HG02870 (cell line): ENCODE results near the gene ABHD2.
"Not testable (repeated sequence)": the region's sequence is repeated elsewhere in the genome, so short reads cannot be mapped to it uniquely, and the experiment has no call there.

Experiments
- ATAC-seq: cut with Tn5 transposase; IDR thresholded peaks from one replicate; pipeline ENCODE4 v1.9.1; 2021; ENCODE audit warnings: mild to moderate bottlenecking, moderate library complexity; ENCODE audit not compliant: unreplicated experiment

The ABHD2 gene

GRCh38 chr15:89119489-89120478 lies 31.5 kb downstream of the ABHD2 start:
- ATAC-seq, result no peak

DNA sequence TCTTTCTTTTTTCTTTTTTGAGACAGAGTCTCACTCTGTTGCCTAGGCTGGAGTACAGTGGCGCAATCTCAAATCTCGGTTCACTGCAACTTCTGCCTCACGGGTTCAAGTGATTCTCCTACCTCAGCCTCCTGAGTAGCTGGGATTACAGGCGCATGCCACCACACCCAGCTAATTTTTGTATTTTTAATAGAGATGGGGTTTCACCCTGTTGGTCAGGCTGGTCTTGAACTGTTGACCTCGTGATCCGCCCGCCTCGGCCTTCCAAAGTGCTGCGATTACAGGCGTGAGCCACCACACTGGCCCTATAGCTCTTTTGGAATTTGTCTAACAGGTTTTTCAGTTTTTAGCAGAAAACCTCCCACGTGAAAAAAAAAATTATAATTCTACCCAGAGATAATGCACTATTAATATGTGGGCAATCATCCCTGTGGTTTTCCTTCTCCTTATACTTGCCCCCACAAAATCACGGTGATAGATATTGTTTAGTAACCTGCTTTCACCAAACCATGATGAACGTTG lies 32.3 kb downstream of the ABHD2 start:
- ATAC-seq, result not testable (repeated sequence)

DNA sequence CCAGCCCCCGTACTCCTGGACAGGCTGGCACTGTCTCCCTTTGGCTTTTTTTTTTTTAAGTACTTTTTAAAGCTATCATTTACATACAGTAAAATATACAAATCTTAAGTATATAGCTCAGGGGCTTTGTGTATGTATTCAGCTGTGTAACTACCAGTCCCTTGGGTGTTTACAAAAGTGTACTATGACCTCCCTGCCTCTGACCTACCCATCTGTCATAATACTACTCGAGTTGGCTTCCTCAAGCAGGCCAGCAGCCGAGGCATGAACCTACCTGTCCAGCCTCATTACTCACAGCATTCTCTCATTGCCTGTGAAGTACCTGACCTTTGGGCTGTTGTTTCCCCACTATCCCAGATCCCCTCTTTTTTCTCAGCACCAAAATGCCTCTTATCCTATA lies 33.2 kb downstream of the ABHD2 start:
- ATAC-seq, result no peak

DNA sequence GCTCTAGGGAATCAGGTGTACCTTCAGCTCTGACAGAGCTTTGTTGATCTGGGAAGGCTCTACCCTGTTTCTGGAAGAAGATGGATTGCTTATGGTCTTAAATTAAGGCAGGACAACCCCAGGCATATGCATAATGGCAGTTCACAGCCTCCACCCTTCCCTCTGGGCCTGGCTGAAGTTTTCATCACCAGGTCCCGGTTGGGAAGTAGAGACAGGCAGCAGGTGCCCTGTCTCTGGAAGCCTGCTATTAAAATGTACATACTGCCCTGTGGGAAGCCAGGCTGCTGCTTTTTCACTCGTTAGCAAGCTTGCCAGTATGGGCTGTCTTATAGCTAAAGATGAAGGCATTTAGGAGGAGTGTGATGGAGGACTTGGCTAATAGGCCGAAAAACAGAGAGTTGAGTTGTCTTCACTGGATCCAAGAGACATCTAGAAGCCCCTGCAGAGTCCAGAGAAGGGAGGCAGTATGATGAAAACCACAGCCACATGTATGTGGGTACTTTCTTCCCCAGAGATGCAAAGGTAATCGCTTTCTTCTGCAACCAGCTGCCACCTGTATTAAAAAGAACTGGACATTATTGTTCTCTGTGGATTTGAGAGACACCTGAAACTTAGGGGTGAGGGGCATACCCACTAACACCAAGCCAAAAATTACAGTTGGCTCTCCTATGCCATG lies 34.4 kb downstream of the ABHD2 start:
- ATAC-seq, result no peak

- no peak for ATAC-seq
Observed at GRCh38 chr15:89123181-89123525, 34.9 kb downstream of the ABHD2 start.

- ATAC-seq, result no peak
Observed at GRCh38 chr15:89125088-89125826, 37.0 kb downstream of the ABHD2 start.

- no peak for ATAC-seq
Observed at GRCh38 chr15:89126009-89126408, 37.8 kb downstream of the ABHD2 start.

GRCh38 chr15:89127054-89127702 lies 38.9 kb downstream of the ABHD2 start:
- no peak for ATAC-seq

GRCh38 chr15:89128320-89129122 lies 40.3 kb downstream of the ABHD2 start:
- ATAC-seq, result no peak

DNA sequence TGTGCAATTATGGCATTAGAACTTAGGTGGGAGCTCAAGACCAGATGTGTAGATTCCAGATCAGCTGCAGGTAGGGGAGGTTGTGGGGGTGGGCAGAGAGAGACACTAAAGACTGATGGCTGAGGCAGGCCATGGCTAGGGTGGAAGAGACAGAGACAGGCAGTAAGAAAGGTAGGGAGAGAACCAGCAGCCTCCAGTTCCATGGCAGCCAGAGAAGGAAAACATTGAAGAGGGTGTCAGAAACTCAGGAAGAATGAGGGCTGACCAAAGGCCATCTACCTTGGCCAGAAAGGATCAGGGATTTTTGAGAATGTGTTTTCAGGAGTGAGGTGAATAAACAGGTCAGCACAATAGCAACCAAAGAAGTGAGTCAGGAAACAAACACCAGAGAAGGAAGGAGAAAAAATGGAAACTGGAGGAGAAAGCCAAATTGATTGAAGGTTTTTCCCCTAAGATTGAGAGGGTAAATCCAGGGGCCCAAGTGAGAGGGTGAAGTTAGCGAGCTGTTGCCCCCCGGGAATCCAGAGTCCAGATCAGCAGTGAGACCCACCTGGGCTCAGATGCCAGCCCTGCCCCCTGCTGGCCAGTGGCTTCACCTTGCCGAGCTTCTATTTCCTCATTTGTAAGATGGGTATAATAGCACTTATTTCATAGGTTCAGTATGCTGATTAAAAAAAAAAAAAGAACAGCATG lies 41.0 kb downstream of the ABHD2 start:
- ATAC-seq, result no peak

- ATAC-seq, result no peak
Observed at GRCh38 chr15:89129816-89130134, 41.5 kb downstream of the ABHD2 start.

GRCh38 chr15:89130201-89130600 lies 41.9 kb downstream of the ABHD2 start:
- no peak for ATAC-seq

GRCh38 chr15:89131731-89132130 lies 43.5 kb downstream of the ABHD2 start:
- ATAC-seq, result no peak

DNA sequence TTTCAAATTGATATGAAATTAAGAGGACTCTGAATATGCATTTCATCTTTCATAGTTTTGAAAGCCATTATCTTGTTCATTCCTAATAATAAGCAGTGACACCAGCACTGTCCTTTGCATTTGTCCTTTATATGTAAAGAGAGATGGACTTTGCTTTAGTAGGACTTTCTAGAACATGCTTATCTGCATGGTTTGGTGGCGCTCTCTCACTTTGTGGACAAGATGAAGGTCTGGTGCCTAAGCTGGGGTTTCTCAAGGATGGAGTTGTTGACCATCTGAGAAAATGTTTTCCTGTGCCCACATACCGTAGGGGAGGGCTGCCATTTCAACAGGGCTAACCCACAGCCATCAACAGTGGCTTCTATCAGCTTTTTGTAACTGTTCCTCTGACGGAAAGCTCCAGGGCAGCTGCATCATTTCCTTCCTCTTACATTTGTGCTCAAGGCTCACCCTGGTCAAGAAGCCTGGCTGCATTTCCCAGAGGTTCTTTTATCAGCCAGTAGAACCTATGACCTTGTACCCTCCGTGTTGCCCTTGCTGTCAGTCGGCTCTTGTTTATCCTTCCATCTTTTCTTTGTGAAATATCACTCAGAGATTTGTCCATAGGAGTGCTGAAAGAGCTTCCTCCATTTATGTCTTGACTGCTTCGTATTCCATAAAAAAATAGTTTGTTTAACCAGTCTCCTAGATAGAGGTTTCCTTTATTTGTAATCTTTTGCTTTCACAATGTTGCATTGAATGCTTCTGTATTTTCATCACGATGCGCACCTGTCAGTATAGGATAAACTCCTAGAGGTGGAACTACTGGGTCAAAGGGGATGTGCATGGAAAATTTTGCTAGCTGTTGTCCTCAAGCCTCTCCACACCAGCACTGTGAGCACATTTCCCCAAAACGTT lies 44.6 kb downstream of the ABHD2 start:
- ATAC-seq, result no peak

GRCh38 chr15:89135387-89136077 lies 47.3 kb downstream of the ABHD2 start:
- ATAC-seq, result not testable (repeated sequence)

DNA sequence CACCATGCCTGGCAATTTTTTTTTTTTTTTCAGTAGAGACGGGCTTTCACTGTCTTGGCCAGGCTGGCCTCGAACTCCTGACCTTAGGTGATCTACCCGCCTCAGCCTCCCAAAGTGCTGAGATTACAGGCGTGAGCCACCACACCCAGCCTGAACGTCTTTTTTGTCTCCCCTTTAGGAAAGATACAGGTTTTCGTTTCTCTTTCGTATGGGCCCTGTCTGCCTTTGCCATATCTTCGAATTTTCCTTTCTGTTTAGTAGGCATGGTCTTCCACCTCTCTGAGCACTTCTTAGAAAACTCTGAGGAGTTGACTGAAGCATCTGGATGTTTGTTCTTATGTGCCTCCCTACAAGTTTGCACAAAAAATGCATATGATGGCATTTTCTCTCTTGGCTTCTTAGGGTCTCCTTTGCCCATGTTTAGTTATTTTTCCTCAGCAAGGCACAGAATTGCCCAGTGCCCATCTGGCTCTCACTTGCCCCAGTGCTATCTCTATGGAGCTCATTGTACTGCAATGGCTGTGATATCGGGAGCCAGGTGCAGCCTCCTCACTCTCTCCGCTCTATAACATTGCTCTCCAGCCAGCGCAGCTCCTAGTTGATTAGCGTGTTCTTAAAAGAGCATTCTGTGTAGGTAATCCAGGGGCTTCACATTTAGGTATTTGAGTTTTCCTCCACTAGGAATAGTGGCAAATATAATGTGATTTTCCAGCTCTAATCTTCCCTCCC lies 48.0 kb downstream of the ABHD2 start:
- no peak for ATAC-seq
